GM21717 (cell line): ENCODE measurements around the gene NAXD.
A peak's percentile ranks its signal among the peaks of the same experiment; 100 is the strongest.

Experiments used
- ATAC-seq: cut with Tn5 transposase; IDR thresholded peaks from one replicate; pipeline ENCODE4 v1.9.1; 2021; ENCODE audit warnings: mild to moderate bottlenecking, moderate library complexity; ENCODE audit not compliant: unreplicated experiment

Gene NAXD

GRCh38 chr13:110643324-110643723, 28.0 kb downstream of the NAXD start:
- no peak for ATAC-seq

DNA sequence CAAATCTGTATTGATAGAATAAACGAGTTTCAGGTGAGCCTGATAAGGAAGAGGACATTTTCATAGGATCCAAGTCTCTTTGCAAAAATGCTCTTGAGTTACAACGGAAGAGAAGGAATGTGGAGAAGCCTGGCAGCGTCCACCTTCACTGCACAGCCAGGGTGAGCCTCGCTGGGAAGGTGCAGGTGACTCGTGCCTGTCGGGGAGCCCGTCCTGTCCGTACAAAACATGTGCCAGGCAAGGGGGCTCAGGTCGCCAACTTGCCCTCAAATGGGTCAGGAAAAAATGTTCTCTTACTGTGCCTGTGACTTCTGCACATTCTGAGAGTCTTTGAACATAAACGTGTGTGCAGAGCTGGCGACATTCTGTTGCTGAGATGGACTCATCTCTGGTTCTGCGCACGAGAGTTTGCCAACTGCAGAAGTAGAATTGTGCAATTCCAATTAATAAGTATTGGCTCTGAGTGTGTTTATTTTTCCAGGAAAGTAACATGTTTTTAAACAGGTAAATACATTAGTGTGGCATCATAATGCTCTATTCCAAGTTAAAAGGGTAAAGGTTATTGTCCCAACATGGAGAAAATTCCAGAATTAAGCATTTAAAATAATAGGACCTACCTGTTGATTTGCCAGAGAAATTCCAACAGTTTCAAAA, 28.6 kb downstream of the NAXD start:
- ATAC-seq = no peak

- ATAC-seq = peak; percentile 55
These were observed 29.7 kb downstream of the NAXD start for GRCh38 chr13:110644892-110645521.

- no peak for ATAC-seq
These were observed 30.4 kb downstream of the NAXD start for GRCh38 chr13:110645750-110646149.

DNA sequence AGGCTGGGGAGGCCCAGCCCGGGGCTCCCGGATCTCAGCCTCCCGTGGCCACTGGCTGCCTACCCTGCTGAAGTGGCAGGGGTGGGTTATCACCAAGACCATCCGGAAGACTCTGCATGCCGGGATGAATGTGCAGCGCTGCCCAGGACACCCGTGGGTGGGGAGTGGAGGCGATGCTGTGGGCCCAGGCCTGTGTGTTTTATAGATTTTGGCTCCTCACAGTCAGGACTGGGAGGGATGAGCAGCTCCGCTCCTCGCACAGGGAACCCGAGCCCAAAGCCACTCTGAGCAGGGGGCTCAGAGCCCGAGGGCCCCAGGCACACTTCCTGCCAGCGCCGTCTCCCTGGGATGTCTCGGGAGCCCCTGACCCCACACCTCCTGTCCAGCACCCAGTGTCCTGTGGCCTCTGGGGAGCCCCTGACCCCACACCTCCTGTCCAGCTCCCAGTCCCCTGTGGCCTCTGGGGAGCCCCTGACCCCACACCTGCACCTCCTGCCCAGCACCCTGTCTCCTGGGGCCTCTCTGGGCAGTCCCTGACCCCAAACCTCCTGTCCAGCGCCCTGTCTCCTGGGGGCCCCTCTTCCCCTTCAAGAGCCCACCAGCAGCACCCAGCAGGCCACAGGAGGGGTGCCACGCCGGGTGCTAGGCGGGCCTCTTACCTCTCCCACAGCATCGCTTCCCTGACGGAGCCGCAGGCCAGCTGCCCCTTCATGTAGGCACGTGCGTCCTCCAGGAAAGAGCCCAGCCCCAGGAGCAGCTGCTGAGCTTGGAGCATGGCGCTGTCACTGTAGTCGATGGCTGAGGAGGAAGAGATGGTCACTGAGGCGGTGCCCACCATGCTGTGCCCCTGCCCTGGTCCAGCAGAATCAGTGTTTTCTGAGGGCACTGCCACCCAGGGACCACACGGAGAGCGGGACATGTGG, 31.4 kb downstream of the NAXD start:
- no peak for ATAC-seq

DNA sequence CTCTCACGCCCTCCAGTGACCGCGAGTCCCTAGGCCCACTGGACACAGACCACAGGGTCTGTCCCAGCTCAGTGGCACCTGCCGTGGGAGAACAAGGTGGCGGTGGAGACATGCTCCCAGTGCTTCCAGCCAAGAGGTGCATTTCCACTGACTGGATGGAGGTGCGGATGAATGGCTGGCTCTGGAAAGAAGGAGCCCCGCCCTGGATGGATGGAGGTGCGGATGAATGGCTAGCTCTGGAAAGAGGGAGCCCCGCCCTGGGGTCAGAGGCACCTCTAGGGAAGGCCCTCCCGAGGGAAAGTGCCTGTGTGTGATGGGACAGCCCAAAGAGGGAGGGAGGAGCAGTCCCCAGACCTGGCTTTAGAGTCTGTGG, 32.0 kb downstream of the NAXD start:
- ATAC-seq = no peak

- ATAC-seq = no peak
These were observed 32.9 kb downstream of the NAXD start for GRCh38 chr13:110648146-110648819.

DNA sequence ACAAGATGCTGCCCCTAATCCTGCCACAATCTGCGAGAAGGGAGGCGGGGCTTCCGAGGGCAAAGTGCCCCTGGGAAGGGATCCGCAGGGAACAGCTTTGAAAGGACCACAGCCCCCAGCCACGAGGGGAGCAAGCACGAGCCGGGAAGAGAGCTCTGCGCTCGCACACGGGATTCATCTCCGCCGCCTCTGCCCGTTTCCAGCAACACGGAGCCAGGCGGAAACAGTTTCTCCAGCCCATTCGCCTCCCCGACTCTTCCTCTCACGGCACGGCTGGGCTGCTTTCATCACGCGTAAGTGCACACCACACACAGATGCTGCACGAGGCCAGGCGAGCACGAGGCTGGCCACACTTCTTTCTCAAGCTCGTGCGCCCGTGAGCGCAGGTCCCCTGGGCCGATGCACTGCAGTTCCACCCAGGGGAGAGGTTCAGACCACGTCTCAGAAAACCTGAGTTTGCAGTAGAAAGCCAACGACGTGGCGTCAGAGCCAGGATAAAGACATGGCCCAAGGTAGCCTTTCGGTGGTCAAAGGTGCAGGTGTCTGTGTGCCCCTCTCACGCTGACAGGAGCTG, 33.6 kb downstream of the NAXD start:
- ATAC-seq = no peak

DNA sequence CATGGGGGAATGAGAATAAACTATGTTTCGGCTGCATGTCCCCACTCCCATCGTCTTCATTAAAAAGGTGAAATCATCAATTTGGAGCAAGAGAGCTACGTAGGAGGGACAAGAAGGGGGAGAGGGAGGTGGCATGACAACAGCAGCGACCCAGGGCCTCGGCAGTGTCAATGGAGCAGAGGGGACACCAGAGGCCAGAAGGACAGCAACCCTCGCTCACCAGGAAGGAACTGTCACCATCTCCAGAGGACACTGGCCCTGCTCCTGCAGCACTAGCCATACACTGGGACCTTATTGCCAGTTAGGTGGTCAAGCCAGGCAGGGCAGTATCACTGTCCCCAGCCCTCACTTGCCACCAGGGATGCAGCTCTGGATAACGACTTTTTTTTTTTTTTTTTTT, 34.2 kb downstream of the NAXD start:
- no peak for ATAC-seq

GRCh38 chr13:110650436-110650835, 35.1 kb downstream of the NAXD start:
- no peak for ATAC-seq

DNA sequence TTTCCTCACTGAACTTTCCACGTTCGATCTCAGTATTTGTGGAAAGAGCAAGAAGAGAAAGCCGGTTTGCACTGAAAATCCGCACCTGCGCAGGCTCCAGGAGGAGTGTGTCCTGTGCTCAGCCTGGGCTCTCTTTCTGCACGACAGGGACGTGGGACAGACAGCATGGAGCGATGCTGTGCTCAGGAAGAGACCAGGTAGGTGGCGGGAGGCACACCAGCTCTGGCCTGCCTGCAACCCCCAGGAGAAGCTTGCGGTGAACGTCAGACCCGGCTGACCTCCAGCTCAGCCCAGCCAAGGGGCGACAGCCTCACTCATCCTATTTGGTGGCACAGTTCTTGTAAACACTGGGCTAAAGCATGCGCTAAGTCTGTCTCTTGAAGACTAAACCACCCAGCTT, 35.9 kb downstream of the NAXD start:
- no peak for ATAC-seq

- no peak for ATAC-seq
These were observed 36.4 kb downstream of the NAXD start for GRCh38 chr13:110651726-110652230.

DNA sequence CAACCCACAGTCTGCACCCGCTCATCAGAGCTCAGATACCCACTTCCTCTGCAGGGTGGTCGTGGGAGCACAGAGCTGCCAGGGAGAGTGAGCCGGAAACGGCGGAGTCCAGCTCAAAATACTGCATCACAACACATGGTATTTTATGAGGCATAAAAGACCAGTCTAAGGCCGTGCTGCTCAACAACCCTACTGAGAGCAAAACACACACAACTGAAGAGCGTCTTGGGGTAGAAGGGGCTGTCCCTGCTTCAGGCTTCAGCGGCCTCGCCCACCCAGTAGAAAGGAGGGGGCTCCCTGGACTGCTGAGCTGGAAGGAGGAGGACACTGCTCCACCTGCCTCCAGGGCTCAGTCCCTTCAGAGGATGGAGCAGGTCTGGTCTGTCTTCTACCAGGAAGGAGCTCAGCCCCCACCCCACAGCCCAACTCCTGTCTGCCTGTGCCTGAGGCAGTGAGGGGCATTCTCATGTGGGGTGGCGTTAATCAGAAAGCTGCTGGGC, 36.9 kb downstream of the NAXD start:
- ATAC-seq = no peak

DNA sequence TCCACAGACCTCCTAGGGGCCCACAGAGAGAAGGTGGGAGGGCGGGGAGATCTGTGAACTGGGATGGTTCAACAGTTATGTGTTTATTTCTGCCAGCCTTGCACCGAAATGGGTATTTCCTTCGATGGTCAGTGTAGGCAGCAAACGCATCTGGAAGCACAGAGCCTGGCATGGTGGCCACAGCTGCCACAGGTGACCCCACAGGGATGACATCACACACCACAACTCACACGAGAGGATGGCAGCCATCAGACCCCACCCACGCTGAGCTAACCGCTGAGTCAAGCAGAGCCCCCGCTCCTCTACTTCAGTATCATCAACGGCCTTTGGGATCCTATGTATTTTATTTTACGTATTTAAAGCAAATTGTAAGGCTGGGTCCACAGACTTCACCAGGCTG, 37.4 kb downstream of the NAXD start:
- no peak for ATAC-seq

- no peak for ATAC-seq
These were observed 37.9 kb downstream of the NAXD start for GRCh38 chr13:110653271-110653670.

DNA sequence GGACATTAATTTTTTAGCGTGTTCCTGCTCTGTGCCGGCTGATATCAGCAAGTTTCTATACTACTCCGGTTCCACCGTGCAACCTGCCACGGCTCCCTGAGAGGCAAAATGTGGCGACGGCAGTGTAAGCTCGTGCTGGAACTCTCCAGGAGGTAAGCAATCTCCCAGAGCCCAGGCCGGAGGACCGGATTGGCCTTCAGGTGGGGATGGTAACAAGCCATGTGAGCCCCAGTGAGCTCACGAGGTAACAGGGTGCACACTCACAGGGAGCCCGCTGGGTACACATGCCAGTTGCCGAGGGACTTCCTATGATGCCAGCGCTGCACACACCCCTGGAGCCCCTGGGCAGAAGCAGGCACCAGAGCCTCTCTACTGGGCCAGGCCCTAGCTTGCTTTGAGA, 38.5 kb downstream of the NAXD start:
- no peak for ATAC-seq

GRCh38 chr13:110657196-110657595, 41.9 kb downstream of the NAXD start:
- no peak for ATAC-seq

GRCh38 chr13:110658218-110658911, 43.0 kb downstream of the NAXD start:
- ATAC-seq = peak; percentile 97

GRCh38 chr13:110661256-110661655, 45.9 kb downstream of the NAXD start:
- no peak for ATAC-seq

GRCh38 chr13:110662091-110662490, 46.7 kb downstream of the NAXD start:
- ATAC-seq = no peak
